Hepatocyte (in vitro differentiated cells): ENCODE results near the gene RHOT2. TPM values are rescaled to one million over a fixed set of nuclear protein-coding genes. Genes with fewer than 3 reads are reported as not detected.

ENCODE experiments used
- DNase-seq: peaks from one replicate; pipeline ENCODE4 v3.0.0-alpha.2; 2016; ENCODE audit warnings: low spot score
- H2AFZ ChIP-seq: fragments of 200-600 bp; sonication (generic); 2 replicates; pipeline ENCODE4 v1.6.0; 2016; ENCODE audit warnings: antibody characterized with exemption, mild to moderate bottlenecking
- H3K27ac ChIP-seq: fragments of 200-600 bp; sonication (generic); 2 replicates; pipeline ENCODE4 v1.5.1; 2016; ENCODE audit warnings: mild to moderate bottlenecking
- H3K27me3 ChIP-seq: fragments of 200-600 bp; sonication (generic); 2 replicates; pipeline ENCODE4 v1.6.1; 2016
- H3K36me3 ChIP-seq: fragments of 200-600 bp; sonication (generic); replicated peaks from 2 replicates; pipeline ENCODE4 v1.5.1; 2016; ENCODE audit warnings: low read depth; ENCODE audit not compliant: insufficient read depth
- H3K4me1 ChIP-seq: fragments of 200-600 bp; sonication (generic); 2 replicates; pipeline ENCODE4 v1.5.1; 2016; ENCODE audit warnings: mild to moderate bottlenecking, moderate library complexity; ENCODE audit not compliant: insufficient read depth
- H3K4me2 ChIP-seq: fragments of 200-600 bp; sonication (generic); 2 replicates; pipeline ENCODE4 v1.6.0; 2016
- H3K4me3 ChIP-seq: fragments of 200-600 bp; sonication (generic); 2 replicates; pipeline ENCODE4 v1.5.1; 2016; ENCODE audit warnings: mild to moderate bottlenecking
- H3K79me2 ChIP-seq: fragments of 200-600 bp; sonication (generic); 2 replicates; pipeline ENCODE4 v1.6.0; 2017; ENCODE audit warnings: mild to moderate bottlenecking
- H3K9me2 ChIP-seq: fragments of 200-600 bp; sonication (generic); replicated peaks from 2 replicates; pipeline ENCODE4 v1.6.0; 2017; ENCODE audit warnings: mild to moderate bottlenecking; ENCODE audit not compliant: insufficient read depth
- H3K9me3 ChIP-seq: fragments of 200-600 bp; sonication (generic); 2 replicates; pipeline ENCODE4 v1.5.1; 2016; ENCODE audit warnings: low read depth, mild to moderate bottlenecking
- H4K20me1 ChIP-seq: fragments of 200-600 bp; sonication (generic); 2 replicates; pipeline ENCODE4 v1.6.0; 2016; ENCODE audit warnings: mild to moderate bottlenecking; ENCODE audit not compliant: insufficient read depth, poor library complexity, severe bottlenecking
- CTCF ChIP-seq: fragments of 200-600 bp; sonication (generic); IDR thresholded peaks from 2 replicates; pipeline ENCODE4 v1.5.1; 2016; ENCODE audit warnings: antibody characterized with exemption, mild to moderate bottlenecking; ENCODE audit not compliant: poor library complexity
- EZH2 ChIP-seq: fragments of 200-600 bp; sonication (generic); IDR thresholded peaks from 2 replicates; pipeline ENCODE4 v1.6.1; 2016; ENCODE audit warnings: antibody characterized with exemption, mild to moderate bottlenecking, borderline replicate concordance
- EZH2phosphoT487 ChIP-seq: fragments of 200-600 bp; sonication (generic); IDR thresholded peaks from one replicate; pipeline ENCODE4 v1.6.1; 2018; ENCODE audit warnings: antibody characterized with exemption, mild to moderate bottlenecking, low read depth, moderate library complexity; ENCODE audit not compliant: unreplicated experiment, severe bottlenecking
- WGBS: methylation state at CpG from one replicate; pipeline ENCODE4 v1.1.6; 2016; ENCODE audit warnings: low lambda C conversion rate; ENCODE audit errors: missing lambda C conversion rate; 5-methylcytosine and 5-hydroxymethylcytosine counted together
- polyA plus RNA-seq: library from polyadenylated mRNA; unstranded; fragments of >200 nt; fragmentation: Nextera tagmentation; extraction: Ambion mirVana; gene quantifications from 2 replicates; pipeline ENCODE4 v1.2.1, GENCODE V29; 2016
- total RNA-seq: library from RNA; depleted of rRNA; stranded (reverse); fragments of >200 nt; gene quantifications from 2 replicates; pipeline ENCODE4 v1.2.3, GENCODE V29; 2014

RHOT2 gene
- total RNA-seq (41.8 and 63.2 TPM in 2 replicates), polyA plus RNA-seq (158 and 201 TPM in 2 replicates)

GRCh38 chr16:667780-668518, at the start of gene RHOT2:
TSS of gene RHOT2 (plus strand) at chr16:668132. CDS start at chr16:668200, 68 bp downstream.
- Histone ChIP-seq H3K4me1 (peaks cover 4% of the 10 kb centered on the region), H3K27ac (peak within 1 kb of the TSS; percentile 74), H4K20me1 (no peaks in the 10 kb centered on the region), H3K9me2 (no peaks in the 10 kb centered on the region), H2AFZ (peak within 1 kb of the TSS; percentile 86), H3K9me3 (no peaks in the 10 kb centered on the region), H3K4me3 (peak within 1 kb of the TSS; percentile 92), H3K79me2 (peaks cover 23% of the 10 kb centered on the region), H3K27me3 (no peaks in the 10 kb centered on the region), H3K36me3 (no peaks in the 10 kb centered on the region), H3K4me2 (peak within 1 kb of the TSS; percentile 96)
- peak; percentile 97 for DNase-seq
- TF ChIP-seq EZH2 (no peak), CTCF (peak; percentile 83), EZH2phosphoT487 (no peak)
- WGBS: under 1% methylated on average over 30 of the region's 78 CpGs

GRCh38 chr16:619476-620100, 48.3 kb upstream of the RHOT2 start:
- no peak overlapping the region for H3K4me3 ChIP-seq
- WGBS: 96% methylated on average over 20 of the region's 20 CpGs
- no peak for DNase-seq
- H3K27me3 ChIP-seq: no peaks in the 10 kb centered on the region
- H3K27ac ChIP-seq: no peak overlapping the region
- peaks cover 14% of the 10 kb centered on the region for H3K79me2 ChIP-seq
- H3K36me3 ChIP-seq: no peaks in the 10 kb centered on the region
- no peaks in the 10 kb centered on the region for H3K9me3 ChIP-seq
- TF ChIP-seq CTCF (no peak), EZH2phosphoT487 (no peak), EZH2 (no peak)
- H2AFZ ChIP-seq: no peak overlapping the region
- H3K9me2 ChIP-seq: no peaks in the 10 kb centered on the region
- H3K4me2 ChIP-seq: no peak overlapping the region
- H4K20me1 ChIP-seq: peaks cover 15% of the 10 kb centered on the region
- H3K4me1 ChIP-seq: no peaks in the 10 kb centered on the region

- Histone ChIP-seq H3K9me2 (no peaks in the 10 kb centered on the region), H3K27ac (no peak overlapping the region), H3K4me1 (no peaks in the 10 kb centered on the region), H3K4me3 (no peak overlapping the region), H3K27me3 (no peaks in the 10 kb centered on the region), H3K4me2 (no peak overlapping the region), H4K20me1 (peaks cover 15% of the 10 kb centered on the region), H3K36me3 (no peaks in the 10 kb centered on the region), H3K9me3 (no peaks in the 10 kb centered on the region), H3K79me2 (peaks cover 3% of the 10 kb centered on the region), H2AFZ (no peak overlapping the region)
- DNase-seq: peak; percentile 5
- TF ChIP-seq EZH2 (no peak), EZH2phosphoT487 (no peak), CTCF (no peak)
- 90% methylated on average over 21 of the region's 41 CpGs for WGBS
Measured at GRCh38 chr16:620700-621525, 47.0 kb upstream of the RHOT2 start.
